ENCODE measurements around the gene FN1.
"Not testable (repeated sequence)": the region's sequence is repeated elsewhere in the genome, so short reads cannot be mapped to it uniquely, and the experiment has no call there.

FN1 gene

DNA sequence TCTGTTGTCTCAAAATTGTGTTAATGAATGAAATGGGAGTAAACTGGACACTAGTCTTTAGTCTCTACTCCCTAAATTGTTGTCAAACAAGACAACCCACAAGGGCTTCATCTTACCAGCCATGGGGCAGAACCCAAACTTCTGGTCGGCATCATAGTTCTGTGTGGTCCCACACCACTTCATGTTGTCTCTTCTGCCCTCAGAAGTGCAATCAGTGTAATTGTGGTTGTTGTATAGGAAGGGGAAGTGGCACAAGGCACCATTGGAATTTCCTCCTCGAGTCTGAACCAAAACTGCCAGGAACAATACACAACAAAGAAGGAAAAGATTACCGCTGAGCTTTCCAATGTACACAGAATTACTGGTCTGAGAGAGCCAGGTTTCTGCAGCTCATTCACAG lies 12.6 kb downstream of the FN1 start:
- DNase-seq, result no peak

DNA sequence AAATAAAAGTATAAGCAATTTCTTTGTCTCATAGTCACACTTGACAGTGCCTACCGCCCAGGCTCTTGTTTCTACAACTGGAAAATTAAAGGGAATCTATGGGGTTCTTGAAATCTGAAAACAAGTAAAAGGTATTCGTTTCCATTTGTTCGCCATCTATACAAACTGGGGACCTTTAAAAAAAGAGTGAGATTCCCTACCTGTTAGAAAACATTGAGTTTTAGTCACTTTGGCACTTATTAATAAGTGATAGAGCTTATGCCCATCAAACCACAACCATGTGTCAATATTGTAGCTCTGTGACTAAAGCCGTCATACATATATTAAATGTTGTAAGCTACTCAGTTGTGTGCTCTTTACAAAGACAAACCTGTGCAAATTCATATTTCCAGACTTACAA lies 13.2 kb downstream of the FN1 start:
- no peak for DNase-seq

DNA sequence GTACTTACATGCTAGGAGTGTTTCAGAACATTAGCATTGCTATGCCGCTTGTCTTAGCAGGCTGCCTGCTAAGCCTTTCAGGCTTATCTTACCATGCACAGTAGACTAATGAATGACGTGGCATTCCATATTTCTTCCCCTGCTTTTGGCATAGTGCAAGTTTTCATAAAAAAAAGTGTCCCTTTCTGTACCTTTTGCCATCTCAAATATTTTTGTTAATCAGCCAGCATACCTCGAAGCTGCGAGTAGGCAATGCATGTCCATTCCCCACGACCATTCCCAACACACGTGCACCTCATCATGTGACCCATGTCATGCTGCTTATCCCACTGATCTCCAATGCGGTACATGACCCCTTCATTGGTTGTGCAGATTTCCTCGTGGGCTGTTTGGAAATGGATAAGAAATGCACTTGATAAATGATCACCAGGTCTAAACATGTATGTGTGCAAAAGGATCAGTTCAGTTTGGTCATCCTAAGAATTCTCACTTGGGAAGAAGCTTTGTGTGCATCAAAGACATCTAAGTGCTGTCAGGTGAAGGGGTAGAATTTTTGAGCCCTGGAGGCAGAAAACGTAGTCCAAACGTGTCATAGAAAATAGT lies 13.9 kb downstream of the FN1 start:
- DNase-seq, result no peak

DNA sequence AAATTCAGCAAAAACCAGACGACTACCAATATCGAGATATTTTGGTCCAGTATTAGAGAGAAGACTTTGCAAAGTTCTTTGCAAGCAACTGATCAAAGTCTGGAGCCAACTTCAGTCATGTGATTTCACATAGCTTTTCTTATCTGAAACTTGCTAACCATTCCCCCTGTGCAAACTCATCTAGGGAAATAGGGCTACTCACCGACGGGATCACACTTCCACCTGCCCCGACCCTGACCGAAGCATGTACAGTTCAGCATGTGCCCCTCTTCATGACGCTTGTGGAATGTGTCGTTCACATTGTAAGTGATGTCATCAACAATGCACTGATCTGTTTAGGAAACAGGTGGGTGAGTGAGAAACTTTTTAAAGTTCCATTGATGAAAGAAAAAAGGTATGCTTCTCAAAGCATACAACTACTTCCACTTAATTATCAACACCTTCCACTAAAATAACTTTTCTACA lies 15.4 kb downstream of the FN1 start:
- no peak for DNase-seq

DNA sequence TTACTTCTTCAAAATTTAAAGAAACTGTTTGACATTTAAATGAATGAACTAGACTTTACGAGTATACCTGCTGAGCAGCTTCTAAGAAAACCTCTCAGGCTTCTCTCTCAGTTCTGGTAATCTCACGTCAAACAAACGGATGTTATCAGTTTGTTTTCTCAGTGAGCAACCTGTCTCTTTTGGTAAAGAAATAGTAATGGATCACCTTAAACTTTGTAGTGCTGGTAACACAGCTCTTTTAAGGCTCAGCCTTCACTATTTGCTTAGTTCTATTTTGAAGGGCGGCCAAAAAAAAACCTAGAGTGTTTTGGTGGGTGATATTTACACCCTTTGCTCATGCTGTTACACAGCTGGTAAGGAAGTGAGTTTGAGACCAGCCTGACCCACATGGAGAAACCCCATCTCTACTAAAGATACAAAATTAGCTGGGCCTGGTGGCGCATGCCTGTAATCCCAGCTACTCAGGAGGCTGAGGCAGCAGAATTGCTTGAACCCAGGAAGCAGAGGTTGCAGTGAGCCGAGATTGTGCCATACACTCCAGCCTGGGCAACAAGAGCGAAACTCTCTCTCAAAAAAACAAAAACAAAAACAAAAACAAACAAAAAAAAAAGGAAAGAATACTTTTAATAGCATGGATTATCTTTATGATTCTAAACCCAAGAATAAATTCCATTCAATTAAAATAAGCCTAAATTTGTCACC lies 15.9 kb downstream of the FN1 start:
- no peak for DNase-seq

DNA sequence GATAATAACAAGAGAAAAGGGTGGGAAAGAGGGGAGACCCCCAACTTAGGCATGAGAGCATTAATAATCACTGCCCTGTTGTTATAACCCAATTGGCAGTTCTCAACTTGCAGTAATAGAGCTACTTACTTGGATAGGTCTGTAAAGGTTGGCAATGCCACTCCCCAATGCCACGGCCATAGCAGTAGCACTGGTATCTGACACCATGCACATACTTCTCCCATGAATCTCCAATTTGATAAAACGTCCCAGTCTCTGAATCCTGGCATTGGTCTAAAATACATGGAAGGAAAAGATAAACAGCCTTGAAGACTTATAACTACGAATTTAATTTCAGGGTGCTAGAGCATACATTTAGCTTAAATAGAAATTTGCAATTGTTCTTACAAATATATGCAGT lies 16.8 kb downstream of the FN1 start:
- DNase-seq, result no peak

DNA sequence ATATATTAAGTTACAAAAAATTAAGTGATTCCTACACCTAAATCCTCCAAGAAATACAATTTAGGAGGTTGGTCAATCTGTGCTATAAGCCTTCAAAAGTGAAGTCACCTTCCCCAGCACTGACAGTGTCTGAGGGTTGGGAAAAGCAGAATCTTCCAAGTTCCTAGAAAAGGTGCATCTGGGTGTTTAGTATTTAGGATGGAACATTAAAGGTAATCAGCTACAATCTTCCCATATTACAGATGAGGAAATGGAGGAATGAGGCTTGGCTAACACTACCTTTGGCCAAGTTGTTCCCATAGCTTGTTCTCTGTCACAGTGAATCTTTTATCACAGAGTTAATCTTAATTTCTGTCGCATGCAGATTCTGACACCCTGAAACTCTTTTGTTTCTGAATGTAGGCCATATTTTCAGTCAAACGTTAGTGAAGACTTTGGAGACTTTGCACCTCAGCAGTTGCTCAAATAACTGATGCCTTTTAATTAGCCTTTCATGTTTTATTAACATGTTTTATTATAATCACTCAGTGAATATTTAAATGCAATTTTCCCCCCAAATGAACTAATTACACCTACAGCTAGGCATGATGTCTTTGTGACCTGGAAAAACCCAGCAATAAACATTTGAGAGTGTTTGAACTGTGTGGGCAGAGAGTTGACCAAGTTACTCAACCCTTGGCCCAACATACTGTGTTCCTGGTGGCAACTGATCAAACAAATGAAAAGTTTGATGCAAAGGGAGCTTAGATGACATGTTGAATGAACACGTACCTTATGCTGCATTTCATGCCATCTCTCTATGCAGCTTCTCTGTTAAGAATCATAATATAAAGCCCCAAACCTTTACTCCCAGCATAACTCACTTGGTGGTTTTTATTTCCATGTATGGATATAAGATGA lies 17.6 kb downstream of the FN1 start:
- no peak for DNase-seq

DNA sequence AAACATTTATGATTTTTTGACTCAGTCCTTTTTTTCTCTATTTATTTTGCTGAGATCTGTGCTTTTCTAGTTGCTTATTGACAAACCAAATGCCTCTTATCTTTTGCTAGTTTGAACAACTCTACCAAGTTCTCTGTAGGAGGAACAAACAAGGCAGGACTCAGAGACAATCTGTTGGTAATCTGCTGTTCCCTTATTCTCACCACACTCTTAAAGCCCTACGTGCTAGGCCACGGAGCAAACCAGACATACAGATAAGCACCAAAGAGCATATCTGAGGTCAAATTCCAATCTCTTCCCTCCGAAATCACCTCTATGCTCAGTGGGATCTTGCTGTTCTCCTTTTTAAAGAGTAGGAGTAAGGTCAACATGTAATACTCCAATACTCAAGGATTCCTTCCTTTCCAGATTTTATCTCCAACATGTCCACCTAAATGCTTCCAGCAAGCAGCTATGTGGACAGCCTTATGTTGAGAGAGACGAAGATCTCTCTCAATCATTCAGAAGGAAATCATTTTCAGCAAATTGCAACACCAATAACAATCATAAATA lies 18.4 kb downstream of the FN1 start:
- no peak for DNase-seq

DNA sequence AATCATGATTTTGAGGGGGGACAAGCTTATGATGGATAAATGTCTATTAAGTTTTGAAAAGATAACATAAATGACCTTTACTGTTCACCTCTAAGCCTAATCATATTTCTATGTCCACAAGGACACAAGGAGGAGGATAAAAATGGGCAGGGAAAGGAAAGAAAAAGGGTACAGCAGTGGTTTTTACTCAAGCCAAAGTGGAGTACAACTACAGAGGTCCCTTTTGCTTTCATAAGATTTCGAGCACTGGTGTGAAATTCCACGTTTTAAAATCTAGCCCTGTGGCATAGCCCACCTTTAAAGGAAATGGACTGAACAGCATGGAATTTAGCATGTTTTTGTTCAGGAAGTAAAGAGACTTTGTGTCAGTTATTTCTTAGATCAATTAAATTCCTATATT lies 19.2 kb downstream of the FN1 start:
- no peak for DNase-seq

DNA sequence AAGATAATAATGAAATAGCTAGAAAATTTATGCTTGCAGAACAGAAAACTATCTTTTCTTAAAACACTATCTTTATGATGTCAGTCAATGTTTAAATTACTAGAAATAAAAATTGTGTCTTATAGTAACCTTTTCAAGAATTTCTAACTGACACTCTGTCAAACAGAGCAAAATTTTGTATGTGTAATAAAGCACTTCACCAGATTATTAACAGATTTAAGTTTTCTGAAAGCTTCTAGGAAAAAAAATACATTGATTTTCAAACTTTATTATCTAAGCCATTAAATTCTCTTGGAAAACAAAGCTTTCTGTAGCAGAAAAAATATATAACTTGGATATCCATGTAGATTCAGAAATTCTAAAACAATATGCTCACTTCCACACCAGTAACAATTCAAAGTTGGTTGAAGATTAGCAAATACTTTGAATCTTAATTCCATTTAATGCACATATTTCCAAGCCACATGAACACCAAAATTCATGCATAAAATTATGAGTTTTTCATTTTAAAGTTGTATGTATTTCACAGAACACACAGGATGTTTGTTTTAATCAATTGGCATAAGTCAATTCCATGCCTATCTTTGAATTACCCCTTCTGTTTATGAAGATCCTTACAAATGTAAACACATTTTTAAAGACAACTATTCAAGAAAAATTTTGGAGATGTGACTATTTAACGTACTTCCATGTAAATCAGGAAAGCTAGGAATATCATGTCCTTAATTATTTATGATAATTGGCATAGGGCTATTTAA lies 19.9 kb downstream of the FN1 start:
- no peak for DNase-seq

DNA sequence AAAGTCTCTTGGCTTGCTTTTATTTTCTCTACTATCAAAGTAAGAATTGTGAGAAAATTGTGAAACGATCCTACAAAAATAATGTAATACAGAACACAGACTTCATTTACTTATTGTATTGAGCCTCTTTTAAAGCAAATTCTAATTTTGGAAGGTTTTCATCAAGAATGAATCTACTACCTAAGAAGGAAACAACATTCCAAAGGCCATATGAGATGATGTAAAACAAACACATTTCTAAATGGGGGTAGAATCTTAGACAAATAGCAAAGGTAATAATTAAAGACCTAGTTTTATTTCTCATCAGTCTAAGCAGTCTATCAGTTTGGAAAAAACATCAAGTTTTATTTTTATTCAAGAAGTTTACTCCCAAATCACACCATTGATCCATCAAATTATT lies 20.6 kb downstream of the FN1 start:
- no peak for DNase-seq

DNA sequence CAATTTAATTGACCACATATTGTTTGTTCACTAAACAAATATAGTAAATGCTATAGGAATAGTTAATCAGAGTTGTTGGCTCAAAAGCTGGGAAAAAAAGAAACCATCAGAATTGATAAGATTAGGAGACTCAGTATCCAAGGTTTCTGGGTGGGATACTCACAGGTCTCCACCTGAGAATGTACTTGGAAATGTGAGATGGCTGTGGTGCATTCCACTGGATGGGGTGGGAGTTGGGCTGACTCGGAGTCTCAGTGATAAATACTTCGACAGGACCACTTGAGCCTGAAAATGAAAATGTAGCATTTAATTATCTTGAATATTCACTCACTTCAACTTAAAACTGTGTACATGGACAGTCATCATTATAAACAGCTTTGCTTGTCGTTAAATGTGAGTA lies 21.2 kb downstream of the FN1 start:
- no peak for DNase-seq

DNA sequence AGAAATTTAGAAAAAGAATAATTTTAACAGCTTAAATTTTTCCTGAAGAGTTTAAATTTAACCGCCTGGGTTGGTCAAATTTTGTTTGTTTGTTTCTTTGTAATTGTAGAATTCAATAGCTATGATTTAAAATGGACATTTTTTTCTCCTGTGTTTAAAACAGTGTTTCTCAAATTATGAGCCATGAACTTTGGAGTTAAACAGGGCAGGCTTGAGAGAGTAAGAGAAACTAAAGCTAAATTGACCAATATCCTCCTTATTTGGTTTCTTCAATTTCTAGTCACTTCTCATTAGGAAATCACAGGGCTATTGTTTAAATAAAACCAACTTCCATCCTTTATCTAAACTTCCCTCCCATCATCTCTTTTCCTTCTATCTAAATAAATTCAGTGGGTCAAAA lies 21.9 kb downstream of the FN1 start:
- no peak for DNase-seq

DNA sequence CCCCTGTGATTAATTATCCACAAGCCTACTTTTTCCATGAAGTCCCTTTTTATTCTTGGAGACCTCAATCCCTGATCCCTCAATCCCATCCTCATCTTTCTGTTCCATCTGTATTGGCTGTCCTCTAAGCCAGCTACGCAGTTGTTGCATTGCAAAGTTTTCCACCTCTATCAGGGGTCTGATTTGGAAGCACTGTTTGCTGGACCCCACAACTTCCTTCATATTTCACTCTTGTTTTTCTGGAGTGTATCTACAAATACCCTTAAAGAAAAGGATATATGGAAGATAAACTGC lies 22.4 kb downstream of the FN1 start:
- no peak for DNase-seq

DNA sequence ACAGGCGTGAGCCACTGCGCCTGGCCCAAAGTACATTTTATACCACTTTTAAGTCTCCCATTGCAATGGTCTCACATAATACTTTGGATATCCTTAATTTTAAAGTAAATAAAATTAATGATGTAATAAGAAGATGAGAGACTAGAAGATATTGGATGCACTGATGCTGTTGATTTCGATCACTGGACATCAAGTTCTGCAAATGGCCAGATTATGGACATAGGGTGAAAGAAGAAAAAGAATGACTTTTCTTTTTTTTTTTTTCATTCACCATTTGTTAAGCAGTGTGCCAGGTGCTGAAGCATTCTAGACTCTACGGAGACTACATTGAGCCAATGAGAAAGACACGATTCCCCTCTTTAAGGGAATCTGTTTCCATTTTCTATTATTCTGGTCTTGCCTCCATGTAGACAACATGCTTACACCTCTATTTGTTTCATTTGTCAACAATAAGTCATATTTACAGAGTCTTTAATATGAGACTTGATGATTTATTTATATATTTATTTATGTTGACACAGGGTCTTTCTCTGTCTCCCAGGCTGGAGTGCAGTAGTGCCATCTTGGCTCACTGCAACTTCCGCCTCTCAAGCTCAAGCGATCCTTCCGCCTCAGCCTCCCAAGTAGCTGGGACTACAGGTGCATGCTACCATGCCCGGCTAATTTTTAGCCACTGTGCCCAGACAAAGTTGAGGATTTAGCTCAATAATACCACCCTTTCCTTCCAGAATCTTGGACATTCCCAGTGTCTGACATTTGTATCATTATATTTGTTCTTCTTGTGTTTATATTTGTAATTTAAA lies 23.7 kb downstream of the FN1 start:
- DNase-seq, result no peak

DNA sequence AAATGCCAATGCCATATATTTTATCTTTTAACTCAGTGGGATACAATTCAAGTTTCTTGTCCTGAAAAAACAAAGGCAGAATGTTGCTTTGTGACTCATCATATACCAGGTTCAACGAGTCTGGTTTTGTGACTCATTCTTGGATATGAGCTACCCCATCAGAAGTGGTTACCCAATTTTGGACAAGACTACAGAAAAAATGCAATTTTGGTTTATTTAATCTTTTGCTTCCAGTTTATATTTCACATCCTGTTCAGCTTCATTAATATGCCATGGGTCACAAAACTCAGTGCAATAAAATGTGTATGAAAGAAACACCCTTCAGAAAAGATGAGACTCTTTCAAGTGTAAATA lies 25.0 kb downstream of the FN1 start:
- DNase-seq, result no peak

DNA sequence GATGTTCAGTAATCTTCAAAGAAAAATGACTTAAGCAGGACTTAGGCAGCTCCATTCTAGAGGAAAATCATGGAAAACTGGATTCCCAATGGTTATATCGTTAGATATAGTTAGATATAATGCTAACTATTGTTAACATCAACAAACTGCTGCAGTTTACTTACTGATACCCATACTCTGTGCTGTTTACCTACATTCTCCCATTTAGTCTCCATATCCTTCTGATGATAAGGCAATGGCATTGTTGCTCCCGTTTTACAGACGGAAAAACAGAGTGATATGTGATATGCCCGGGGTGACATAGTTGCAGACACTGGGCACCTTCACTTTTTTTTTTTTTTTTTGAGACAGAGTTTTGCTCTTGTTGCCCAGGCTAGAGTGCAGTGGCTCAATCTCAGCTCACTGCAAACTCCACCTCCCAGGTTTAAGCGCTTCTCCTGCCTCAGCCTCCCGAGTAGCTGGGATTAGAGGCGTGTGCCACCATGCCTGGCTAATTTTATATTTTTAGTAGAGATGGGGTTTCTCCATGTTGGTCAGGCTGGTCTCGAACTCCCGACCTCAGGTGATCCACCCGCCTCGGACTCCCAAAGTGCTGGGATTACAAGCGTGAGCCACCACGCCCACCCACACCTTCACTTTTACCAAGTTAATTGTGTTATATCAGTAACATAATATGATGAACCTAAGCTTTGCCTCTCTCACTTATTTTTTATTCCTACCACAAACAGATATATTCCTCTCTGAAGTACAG lies 25.5 kb downstream of the FN1 start:
- not testable (repeated sequence) for DNase-seq

DNA sequence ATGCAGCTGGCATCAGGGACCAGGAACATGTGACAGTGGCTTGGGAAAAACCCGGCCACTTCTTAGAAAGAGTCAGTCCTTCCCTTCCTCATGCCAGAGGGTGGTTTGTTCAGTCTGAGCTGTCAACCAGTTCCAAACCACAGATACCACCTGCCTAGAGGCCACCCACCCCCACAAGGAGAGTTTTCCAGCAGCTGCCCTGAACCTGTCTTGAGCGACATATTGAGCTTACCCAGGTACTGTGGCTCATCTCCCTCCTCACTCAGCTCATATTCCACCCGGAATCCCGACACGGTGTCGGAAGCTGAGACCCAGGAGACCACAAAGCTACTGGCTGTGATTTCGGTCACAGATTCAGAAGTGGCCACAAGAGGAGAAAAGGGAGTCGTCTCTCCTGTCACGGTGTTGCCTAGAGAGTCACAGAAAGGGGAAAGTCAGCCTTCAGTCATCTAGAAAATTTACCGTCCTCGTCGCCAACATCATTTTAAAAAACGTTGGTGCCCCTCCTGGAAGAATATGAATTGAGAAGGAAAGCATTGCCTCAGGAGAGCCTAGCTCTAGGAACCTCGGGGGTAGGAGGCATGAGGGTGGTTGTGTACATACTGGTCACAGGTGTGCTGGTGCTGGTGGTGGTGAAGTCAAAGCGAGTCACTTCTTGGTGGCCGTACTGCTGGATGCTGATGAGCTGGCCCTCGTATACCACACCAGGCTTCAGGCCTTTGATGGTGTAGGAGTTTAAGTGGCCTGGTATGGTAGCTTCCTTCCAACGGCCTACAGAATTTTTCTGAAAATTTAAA lies 26.3 kb downstream of the FN1 start:
- DNase-seq, result no peak

DNA sequence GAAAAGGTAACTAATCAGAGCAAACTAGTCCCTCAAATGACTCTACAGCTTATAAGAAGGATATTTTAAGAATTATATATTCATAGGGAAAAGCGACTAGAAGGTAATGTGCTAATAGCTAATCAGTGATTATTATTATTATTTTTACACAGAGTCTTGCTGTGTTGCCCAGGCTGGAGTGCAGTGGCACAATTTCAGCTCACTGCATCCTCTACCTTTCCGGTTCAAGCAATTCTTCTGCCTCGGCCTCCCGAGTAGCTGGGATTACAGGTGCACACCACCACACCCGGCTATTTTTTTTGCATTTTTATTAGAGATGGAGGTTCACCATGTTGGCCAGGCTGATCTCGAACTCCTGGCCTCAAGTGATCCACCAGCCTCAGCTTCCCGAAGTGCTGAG lies 27.4 kb downstream of the FN1 start:
- DNase-seq, result not testable (repeated sequence)

Data from amygdala (tissue), 56 donors.